PC-3 (cell line): ENCODE results near the gene KAZN. TPM values are rescaled to one million over a fixed set of nuclear protein-coding genes. Genes with fewer than 3 reads are reported as not detected.

Source experiments
- ATAC-seq: fragments of 200-7000 bp; cut with Tn5 transposase; 2 replicates; pipeline ENCODE4 v1.9.1; 2020; ENCODE audit warnings: mild to moderate bottlenecking, moderate library complexity
- BruUV-seq: library from RNA; stranded (reverse); fragments of 400-500 nt; replicated peaks from 2 replicates; lab custom pipeline; 2021; lab: Mats Ljungman, UMichigan
- CTCF ChIA-PET: fragments of 300-600 bp; sonication (Branson Sonifier 250); formaldehyde crosslinking; loops from one replicate; lab custom pipeline; 2022; ENCODE audit warnings: antibody characterized with exemption; lab: Charles Lee
- POLR2A ChIA-PET: fragments of 300-600 bp; sonication (Branson Sonifier 250); formaldehyde crosslinking; loops from one replicate; lab custom pipeline; 2022; ENCODE audit warnings: antibody characterized with exemption; ENCODE audit not compliant: unreplicated experiment; lab: Charles Lee
- DNase-seq: peaks from one replicate; pipeline ENCODE4 v3.0.0-alpha.2; 2015
- H2AFZ ChIP-seq: fragments of 300-600 bp; sonication (generic); 2 replicates; pipeline ENCODE4 v1.6.0; 2016; ENCODE audit warnings: antibody characterized with exemption, low read length
- H3F3A ChIP-seq: fragments of 300-600 bp; sonication (generic); one replicate; pipeline ENCODE4 v1.6.0; 2017; ENCODE audit warnings: antibody characterized with exemption, low read length, control low read depth, mild to moderate bottlenecking; ENCODE audit not compliant: unreplicated experiment
- H3K27ac ChIP-seq: fragments of 300-600 bp; sonication (generic); 2 replicates; pipeline ENCODE4 v1.5.1; 2016; ENCODE audit warnings: mild to moderate bottlenecking, low read length
- H3K27me3 ChIP-seq: fragments of 300-600 bp; sonication (generic); 2 replicates; pipeline ENCODE4 v1.6.1; 2016; ENCODE audit warnings: low read length, mixed read lengths
- H3K36me3 ChIP-seq: fragments of 300-600 bp; sonication (generic); 2 replicates; pipeline ENCODE4 v1.6.1; 2016; ENCODE audit warnings: low read depth, mixed run types, low read length, mixed read lengths
- H3K4me1 ChIP-seq: fragments of 300-600 bp; sonication (generic); 2 replicates; pipeline ENCODE4 v1.5.1; 2016; ENCODE audit warnings: low read length; ENCODE audit not compliant: insufficient read depth
- H3K4me2 ChIP-seq: fragments of 300-600 bp; sonication (generic); 2 replicates; pipeline ENCODE4 v1.6.0; 2016; ENCODE audit warnings: low read length
- H3K4me3 ChIP-seq: fragments of 300-600 bp; sonication (generic); 2 replicates; pipeline ENCODE4 v1.5.1; 2016; ENCODE audit warnings: mild to moderate bottlenecking, low read length, mixed read lengths
- H3K79me2 ChIP-seq: fragments of 300-600 bp; sonication (generic); 2 replicates; pipeline ENCODE4 v1.6.1; 2017; ENCODE audit warnings: low read length, mixed read lengths
- H3K9ac ChIP-seq: fragments of 300-600 bp; sonication (generic); 2 replicates; pipeline ENCODE4 v1.6.0; 2016; ENCODE audit warnings: mild to moderate bottlenecking, low read length
- H3K9me2 ChIP-seq: fragments of 300-600 bp; sonication (generic); replicated peaks from 2 replicates; pipeline ENCODE4 v1.6.1; 2016; ENCODE audit warnings: mixed run types, low read length, mixed read lengths
- H3K9me3 ChIP-seq: fragments of 300-600 bp; sonication (generic); 2 replicates; pipeline ENCODE4 v1.6.1; 2016; ENCODE audit warnings: low read length, mixed read lengths
- H4K20me1 ChIP-seq: fragments of 300-600 bp; sonication (generic); 2 replicates; pipeline ENCODE4 v1.6.1; 2016; ENCODE audit warnings: low read length, mixed read lengths
- CTCF ChIP-seq: fragments of 300-600 bp; sonication (generic); conservative IDR thresholded peaks from 2 replicates; pipeline ENCODE4 v1.5.1; 2017; ENCODE audit warnings: antibody characterized with exemption, low read depth, mild to moderate bottlenecking, low read length
- EZH2 ChIP-seq: fragments of 300-600 bp; sonication (generic); IDR thresholded peaks from one replicate; pipeline ENCODE4 v1.6.1; 2017; ENCODE audit warnings: antibody characterized with exemption, mild to moderate bottlenecking, low read length; ENCODE audit not compliant: unreplicated experiment
- EZH2phosphoT487 ChIP-seq: fragments of 300-600 bp; sonication (generic); IDR thresholded peaks from 2 replicates; pipeline ENCODE4 v1.6.1; 2018; ENCODE audit warnings: mild to moderate bottlenecking, antibody characterized with exemption, low read length, borderline replicate concordance
- intact Hi-C: fragments of 100-400 bp; cut with micrococcal nuclease; formaldehyde crosslinking; loops from 2 replicates; pipeline ENCODE4 v1.9.0; 2023
- total RNA-seq: library from RNA; depleted of rRNA; stranded (reverse); fragments of >200 nt; gene quantifications from 2 replicates; pipeline ENCODE4 v1.2.3, GENCODE V29; 2014

KAZN gene
- total RNA-seq, 1 experiment from 2014 or later = 2.0 TPM

GRCh38 chr1:14732728-14733047 is 134.2 kb downstream of the KAZN start:
- Histone ChIP-seq H3K4me2 (no peak overlapping the region), H3F3A (no peaks in the 10 kb centered on the region), H3K36me3 (no peaks in the 10 kb centered on the region), H3K79me2 (no peaks in the 10 kb centered on the region), H4K20me1 (no peaks in the 10 kb centered on the region), H3K9me2 (no peaks in the 10 kb centered on the region), H3K4me1 (peaks cover 19% of the 10 kb centered on the region), H2AFZ (no peak overlapping the region), H3K9me3 (no peaks in the 10 kb centered on the region), H3K9ac (no peak overlapping the region), H3K4me3 (no peak overlapping the region), H3K27ac (no peak overlapping the region), H3K27me3 (no peaks in the 10 kb centered on the region)
- no TSS peak for BruUV-seq
- POLR2A ChIA-PET = no interaction called here
- intact Hi-C loops = loop anchor here (1.0 to 10.0 kb wide), 2 partner anchors 128 to 618 kb away; no protein-coding TSS in a partner anchor
- TF ChIP-seq EZH2phosphoT487 (no peak), EZH2 (no peak), CTCF (no peak)
- ATAC-seq (no peak), DNase-seq (no peak)
- CTCF ChIA-PET = interaction anchor here (0.7 kb wide), 1 partner anchor 619 kb away, joined by 3 read pairs; no protein-coding TSS in a partner anchor

- Histone ChIP-seq H3K27ac (no peak overlapping the region), H2AFZ (no peak overlapping the region), H3K79me2 (no peaks in the 10 kb centered on the region), H3F3A (no peaks in the 10 kb centered on the region), H3K9me3 (no peaks in the 10 kb centered on the region), H3K27me3 (no peaks in the 10 kb centered on the region), H3K9me2 (no peaks in the 10 kb centered on the region), H3K4me2 (no peak overlapping the region), H3K36me3 (no peaks in the 10 kb centered on the region), H3K4me3 (no peak overlapping the region), H3K9ac (no peak overlapping the region), H3K4me1 (peaks cover 24% of the 10 kb centered on the region), H4K20me1 (no peaks in the 10 kb centered on the region)
- no peak for TF ChIP-seq EZH2phosphoT487
- TF ChIP-seq CTCF = no peak
- TF ChIP-seq EZH2 = no peak
- POLR2A ChIA-PET = no interaction called here
- intact Hi-C loops = loop anchor here (10.0 kb wide), 1 partner anchor 128 kb away; no protein-coding TSS in a partner anchor
- BruUV-seq = no TSS peak
- DNase-seq = no peak
- CTCF ChIA-PET = interaction anchor here (0.7 kb wide), 1 partner anchor 620 kb away, joined by 3 read pairs; no protein-coding TSS in a partner anchor
- ATAC-seq = no peak
Measured at GRCh38 chr1:14733048-14733778, 134.7 kb downstream of the KAZN start.

GRCh38 chr1:14733779-14734140 is 135.3 kb downstream of the KAZN start:
- intact Hi-C loops = loop anchor here (10.0 kb wide), 1 partner anchor 129 kb away; no protein-coding TSS in a partner anchor
- CTCF ChIA-PET = no interaction called here

More at GRCh38 chr1:14733779-14734140, 135.3 kb downstream of the KAZN start:
- H2AFZ ChIP-seq = no peak overlapping the region
- POLR2A ChIA-PET = interaction anchor here (0.6 kb wide), 1 partner anchor 68 kb away, joined by 15 read pairs; no protein-coding TSS in a partner anchor
- H3K36me3 ChIP-seq = no peaks in the 10 kb centered on the region
- H3K9ac ChIP-seq = no peak overlapping the region
- no peaks in the 10 kb centered on the region for H3K27me3 ChIP-seq
- no peak for DNase-seq
- BruUV-seq = no TSS peak
- H3K79me2 ChIP-seq = no peaks in the 10 kb centered on the region
- no peak overlapping the region for H3K4me3 ChIP-seq
- ATAC-seq = no peak
- no peak overlapping the region for H3K27ac ChIP-seq
- TF ChIP-seq EZH2 (no peak), EZH2phosphoT487 (no peak), CTCF (no peak)
- H3K9me3 ChIP-seq = no peaks in the 10 kb centered on the region
- no peaks in the 10 kb centered on the region for H3K9me2 ChIP-seq
- no peaks in the 10 kb centered on the region for H4K20me1 ChIP-seq
- H3K4me2 ChIP-seq = no peak overlapping the region
- no peaks in the 10 kb centered on the region for H3F3A ChIP-seq
- H3K4me1 ChIP-seq = peaks cover 29% of the 10 kb centered on the region
